Prostate gland (tissue), 2 donors: ENCODE data around the gene ZMYM3.

Experiments used
- CTCF ChIP-seq, 4 experiments: fragments of 200-600 bp in 2 of 4; fragments of 450-650 bp in 2 of 4; sonication (generic) in 2 of 4; IDR thresholded peaks; 1 replicate in 3 of 4; 2 replicates in 1 of 4; pipeline ENCODE4 v1.5.1; 2016 to 2019; ENCODE audit warnings: antibody characterized with exemption in 4 of 4, mild to moderate bottlenecking in 2 of 4, moderate library complexity in 2 of 4
- POLR2A ChIP-seq: fragments of 450-650 bp; IDR thresholded peaks from one replicate; pipeline ENCODE4 v1.6.1; 2016; ENCODE audit warnings: antibody characterized with exemption, mild to moderate bottlenecking
- POLR2AphosphoS5 ChIP-seq: sonication (generic); formaldehyde crosslinking; IDR thresholded peaks from one replicate; pipeline ENCODE4 v1.6.1; 2017; ENCODE audit warnings: antibody characterized with exemption

DNA sequence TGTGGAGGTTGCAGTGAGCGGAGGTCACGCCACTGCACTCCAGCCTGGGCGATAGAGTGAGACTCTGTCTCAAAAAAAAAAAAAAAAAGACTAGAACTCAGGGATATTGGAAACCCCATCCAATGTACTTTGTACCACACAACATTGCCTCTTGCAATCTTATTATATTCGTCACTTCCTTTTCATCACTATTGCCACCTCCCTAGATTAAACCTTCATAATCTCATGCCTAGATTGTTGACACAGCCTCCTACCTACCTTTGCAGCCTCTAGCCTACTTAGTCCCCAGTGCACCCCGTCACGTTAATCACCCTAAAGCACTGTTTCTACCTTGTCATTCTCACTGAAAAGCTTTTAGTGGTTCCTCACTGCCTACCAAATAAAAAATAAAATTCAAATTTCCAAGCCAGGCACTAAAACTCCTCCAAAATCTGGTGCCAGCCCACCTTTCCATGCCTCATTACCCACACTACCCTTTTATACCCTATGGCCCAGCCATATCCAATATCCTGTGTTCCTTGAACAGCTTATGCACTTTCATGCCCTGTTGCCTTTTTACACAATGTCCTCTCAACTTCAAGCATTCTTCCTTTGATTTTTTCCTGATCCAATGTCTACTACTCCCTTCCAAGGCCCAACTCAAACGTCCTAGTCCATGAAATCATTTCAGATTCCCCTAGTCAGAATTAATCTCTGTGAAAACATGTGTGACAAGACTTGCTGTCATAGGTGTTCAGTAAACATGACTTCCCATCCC, 54.5 kb downstream of the ZMYM3 start:
- no peak for TF ChIP-seq POLR2A
- TF ChIP-seq CTCF (IDR thresholded peaks at IDR 0.05) = no peak
- TF ChIP-seq POLR2AphosphoS5 = no peak
